ENCODE measurements around the gene TEX19.

- no peak for TF ChIP-seq CTCF (IDR thresholded peaks at IDR 0.05; ENCODE audit: low read length)
- TF ChIP-seq EZH2 (IDR thresholded peaks at IDR 0.05; ENCODE audit: borderline replicate concordance, low read length) = no peak
Measured at GRCh38 chr17:82354804-82355308, 4.2 kb upstream of the TEX19 start.

Measured in OCI-LY1 (cell line).